DND-41 (cell line): Measurements from ENCODE around the gene KTI12.

ENCODE experiments used
- ATAC-seq: fragments of 200-7000 bp; cut with Tn5 transposase; 3 replicates; pipeline ENCODE4 v1.9.1; 2021; ENCODE audit warnings: low read depth; ENCODE audit not compliant: insufficient read depth
- DNase-seq: peaks from one replicate; pipeline ENCODE4 v3.0.0-alpha.2; 2020
- H2AFZ ChIP-seq: 2 replicates; pipeline ENCODE4 v1.6.0; 2012; ENCODE audit warnings: low read depth, low read length
- H3K27ac ChIP-seq: 2 replicates; pipeline ENCODE4 v1.5.1; 2012; ENCODE audit warnings: low read length, inconsistent platforms
- H3K27me3 ChIP-seq: fragments of 200-600 bp; sonication (generic); 2 replicates; pipeline ENCODE4 v1.6.0; 2012; ENCODE audit warnings: low read length, mild to moderate bottlenecking, inconsistent platforms; ENCODE audit not compliant: insufficient read depth, poor library complexity
- H3K36me3 ChIP-seq: 2 replicates; pipeline ENCODE4 v1.5.1; 2012; ENCODE audit warnings: low read length, inconsistent platforms; ENCODE audit not compliant: insufficient read depth
- H3K4me1 ChIP-seq: 2 replicates; pipeline ENCODE4 v1.5.1; 2012; ENCODE audit warnings: mild to moderate bottlenecking, low read length; ENCODE audit not compliant: insufficient read depth
- H3K4me2 ChIP-seq: 2 replicates; pipeline ENCODE4 v1.6.0; 2012; ENCODE audit warnings: mild to moderate bottlenecking, moderate library complexity, low read length, inconsistent platforms; ENCODE audit not compliant: insufficient read depth
- H3K4me3 ChIP-seq, 2 experiments: fragments of 200-600 bp in 1 of 2; shearing (Covaris generic) in 1 of 2; 2 replicates each; pipeline ENCODE4 v1.5.1; 2012 to 2016; ENCODE audit warnings: inconsistent platforms in 2 of 2, low read length in 2 of 2, mild to moderate bottlenecking in 2 of 2, low read depth in 1 of 2, moderate library complexity in 1 of 2
- H3K79me2 ChIP-seq: 2 replicates; pipeline ENCODE4 v1.6.0; 2012; ENCODE audit warnings: low read length, inconsistent platforms; ENCODE audit not compliant: insufficient read depth
- H3K9ac ChIP-seq: 2 replicates; pipeline ENCODE4 v1.6.0; 2012; ENCODE audit warnings: low read depth, mild to moderate bottlenecking, inconsistent platforms, low read length, moderate library complexity
- H3K9me3 ChIP-seq: 2 replicates; pipeline ENCODE4 v1.5.1; 2012; ENCODE audit warnings: low read length, moderate library complexity, mild to moderate bottlenecking, inconsistent platforms; ENCODE audit not compliant: insufficient read depth, severe bottlenecking
- H4K20me1 ChIP-seq: 2 replicates; pipeline ENCODE4 v1.6.0; 2012; ENCODE audit warnings: low read length; ENCODE audit not compliant: insufficient read depth
- CTCF ChIP-seq: IDR thresholded peaks from 2 replicates; pipeline ENCODE4 v1.5.1; 2012; ENCODE audit warnings: borderline replicate concordance, low read length, moderate library complexity, mild to moderate bottlenecking; ENCODE audit not compliant: poor library complexity, severe bottlenecking; ENCODE audit errors: extremely low read depth
- EZH2 ChIP-seq: IDR thresholded peaks from 3 replicates; pipeline ENCODE4 v1.6.1; 2012; ENCODE audit warnings: borderline replicate concordance, low read depth, mild to moderate bottlenecking, moderate library complexity, low read length, inconsistent platforms; ENCODE audit not compliant: severe bottlenecking

KTI12 gene

GRCh38 chr1:52059321-52059720, 25.7 kb upstream of the KTI12 start:
- Histone ChIP-seq H3K9ac (peak overlapping the region; percentile 89), H3K27me3 (no peaks in the 10 kb centered on the region), H3K79me2 (peaks cover 88% of the 10 kb centered on the region), H3K4me2 (peak overlapping the region; percentile 37), H4K20me1 (peaks cover 2% of the 10 kb centered on the region), H3K36me3 (peaks cover 40% of the 10 kb centered on the region), H3K4me1 (peaks cover 53% of the 10 kb centered on the region), H2AFZ (no peak overlapping the region), H3K4me3 (no peak overlapping the region; a peak in 1 of 4 replicates), H3K27ac (peak overlapping the region; percentile 98), H3K9me3 (no peaks in the 10 kb centered on the region)
- no peak for DNase-seq
- ATAC-seq: no peak
- TF ChIP-seq EZH2 (no peak), CTCF (no peak)

GRCh38 chr1:52057876-52058415, 24.3 kb upstream of the KTI12 start:
- Histone ChIP-seq H3K27ac (peak overlapping the region; percentile 98), H3K4me2 (peak overlapping the region; percentile 85), H3K4me1 (peaks cover 66% of the 10 kb centered on the region), H2AFZ (no peak overlapping the region), H3K79me2 (peaks cover 90% of the 10 kb centered on the region), H3K9ac (peak overlapping the region; percentile 89), H3K36me3 (peaks cover 34% of the 10 kb centered on the region), H3K27me3 (no peaks in the 10 kb centered on the region), H3K4me3 (peak overlapping the region; percentile 79 to 80; a peak in 3 of 4 replicates), H4K20me1 (peaks cover 11% of the 10 kb centered on the region), H3K9me3 (no peaks in the 10 kb centered on the region)
- ATAC-seq: no peak
- TF ChIP-seq CTCF (no peak), EZH2 (no peak)
- no peak for DNase-seq

- Histone ChIP-seq H3K4me2 (peak overlapping the region; percentile 85), H3K27me3 (no peaks in the 10 kb centered on the region), H3K27ac (peak overlapping the region; percentile 98), H3K9ac (peak overlapping the region; percentile 89), H2AFZ (no peak overlapping the region), H3K9me3 (no peaks in the 10 kb centered on the region), H3K36me3 (peaks cover 33% of the 10 kb centered on the region), H4K20me1 (peaks cover 16% of the 10 kb centered on the region), H3K4me1 (peaks cover 67% of the 10 kb centered on the region), H3K4me3 (peak overlapping the region; percentile 79 to 80; a peak in 3 of 4 replicates), H3K79me2 (peaks cover 90% of the 10 kb centered on the region)
- DNase-seq: no peak
- ATAC-seq: no peak
- no peak for TF ChIP-seq EZH2
- TF ChIP-seq CTCF: no peak
Observed at GRCh38 chr1:52057255-52057654, 23.6 kb upstream of the KTI12 start.
